VCaP (cell line): ENCODE measurements around the gene HERC6.
"Not testable (repeated sequence)": the region's sequence is repeated elsewhere in the genome, so short reads cannot be mapped to it uniquely, and the experiment has no call there.

Experiments used
- H3K27ac ChIP-seq: fragments of 450-650 bp; 2 replicates; pipeline ENCODE4 v1.5.1; 2017
- CTCF ChIP-seq: fragments of 450-650 bp; conservative IDR thresholded peaks from 2 replicates; pipeline ENCODE4 v1.5.1; 2017; ENCODE audit warnings: mild to moderate bottlenecking, moderate library complexity

Gene HERC6

GRCh38 chr4:88378691-88379559 is at the start of gene HERC6:
HERC6 (plus strand) TSS chr4:88378852; CDS start chr4:88378922, 70 bp downstream.
- TF ChIP-seq CTCF = peak; percentile 92
- H3K27ac ChIP-seq = peak within 1 kb of the TSS; percentile 90

GRCh38 chr4:88333741-88334405 is 44.8 kb upstream of the HERC6 start:
- TF ChIP-seq CTCF = no peak
- H3K27ac ChIP-seq = peak overlapping the region; percentile 57; the same call in 1 of the 2 replicates

- no peak for TF ChIP-seq CTCF
- H3K27ac ChIP-seq = peak overlapping the region; percentile 57
Measured at GRCh38 chr4:88335092-88335665, 43.5 kb upstream of the HERC6 start.

- TF ChIP-seq CTCF = no peak
- no peak overlapping the region for H3K27ac ChIP-seq
Measured at GRCh38 chr4:88341227-88342192, 37.1 kb upstream of the HERC6 start.

- not testable (repeated sequence) for H3K27ac ChIP-seq
Measured at GRCh38 chr4:88346902-88347301, 31.8 kb upstream of the HERC6 start.

GRCh38 chr4:88348761-88349160 is 29.9 kb upstream of the HERC6 start:
- not testable (repeated sequence) for H3K27ac ChIP-seq

GRCh38 chr4:88350786-88351185 is 27.9 kb upstream of the HERC6 start:
- H3K27ac ChIP-seq = no peak overlapping the region
- TF ChIP-seq CTCF = no peak
